K562 (cell line): ENCODE data around the gene NUP160. TPM values are rescaled to one million over a fixed set of nuclear protein-coding genes. Genes with fewer than 3 reads are reported as not detected.

Experiments used
- EP400 ChIP-seq: fragments of 450-650 bp; IDR thresholded peaks from 2 replicates; pipeline ENCODE4 v1.6.1; 2017; ENCODE audit warnings: antibody characterized with exemption, mild to moderate bottlenecking, moderate library complexity
- FIP1L1 ChIP-seq: fragments of 200-400 bp; formaldehyde crosslinking; IDR thresholded peaks from 2 replicates; pipeline ENCODE4 v1.6.1; 2018; ENCODE audit warnings: mild to moderate bottlenecking, low read depth, low read length; ENCODE audit not compliant: poor library complexity, severe bottlenecking
- FUS ChIP-seq: fragments of 200-400 bp; formaldehyde crosslinking; optimal IDR thresholded peaks from 2 replicates; pipeline ENCODE3; 2017; ENCODE audit warnings: low read depth, low read length
- L3MBTL2 ChIP-seq: fragments of 450-650 bp; IDR thresholded peaks from 2 replicates; pipeline ENCODE4 v1.6.1; 2016; ENCODE audit warnings: mild to moderate bottlenecking, moderate library complexity
- POLR2B ChIP-seq: fragments of 450-650 bp; IDR thresholded peaks from 2 replicates; pipeline ENCODE4 v1.6.1; 2018; ENCODE audit warnings: low read depth; ENCODE audit not compliant: partially characterized antibody
- RBM22 ChIP-seq: fragments of 200-400 bp; formaldehyde crosslinking; IDR thresholded peaks from 2 replicates; pipeline ENCODE4 v1.6.1; 2018; ENCODE audit warnings: low read length, low read depth; ENCODE audit not compliant: poor library complexity, severe bottlenecking
- U2AF1 ChIP-seq: fragments of 200-400 bp; formaldehyde crosslinking; optimal IDR thresholded peaks from 2 replicates; pipeline ENCODE3; 2017; ENCODE audit warnings: mild to moderate bottlenecking, low read depth, low read length, moderate library complexity
- ZBTB17 ChIP-seq: fragments of 450-650 bp; formaldehyde crosslinking; IDR thresholded peaks from 2 replicates; pipeline ENCODE4 v1.4.0; 2020; ENCODE audit warnings: mild to moderate bottlenecking
- ZBTB7A ChIP-seq: IDR thresholded peaks from 2 replicates; pipeline ENCODE4 v1.6.1; 2011; ENCODE audit warnings: low read depth, mild to moderate bottlenecking, low read length, moderate library complexity, borderline replicate concordance; ENCODE audit not compliant: control insufficient read depth
- ZNF253 ChIP-seq: fragments of 250-450 bp; sonication (Bioruptor Pico); conservative IDR thresholded peaks from 2 replicates; pipeline ENCODE4 v1.6.1; 2021; ENCODE audit warnings: mild to moderate bottlenecking
- ZNF644 ChIP-seq: fragments of 200-800 bp; sonication (Bioruptor generic); IDR thresholded peaks from 2 replicates; pipeline ENCODE4 v1.6.1; 2016; ENCODE audit warnings: low read depth, missing genetic modification characterization, missing compliant biosample characterization
- polyA plus RNA-seq, 8 experiments: library from polyadenylated mRNA; depleted of rRNA in 4 of 8; stranded (reverse) in 5 of 8; unstranded in 3 of 8; fragments of >200 nt; fragmentation: Nextera tagmentation in 2 of 8; fragmentation: Illumina TruSeq in 1 of 8; extraction: Ambion mirVana in 2 of 8; extraction: Trizol in 1 of 8; gene quantifications; 2 replicates each; pipeline versions ENCODE4 v1.2.1 to v1.2.3, GENCODE V29; 2011 to 2014; ENCODE audit warnings: inconsistent platforms in 1 of 8, missing spikeins in 1 of 8
- total RNA-seq, 7 experiments: library from RNA; depleted of rRNA in 6 of 7; stranded (reverse); fragments of >200 nt in 6 of 7; fragmentation: Illumina TruSeq in 2 of 7; extraction: Trizol in 2 of 7; gene quantifications; 2 replicates each; pipeline versions ENCODE4 v1.2.1 to v1.2.3, GENCODE V29; 2011 to 2021; ENCODE audit warnings: low replicate concordance in 1 of 7
- TF ChIP-seq, protein P1 (sequence below), 2 experiments: fragments of 450-650 bp in 1 of 2; IDR thresholded peaks; 2 replicates each; pipeline ENCODE4 v1.6.1; 2011 to 2017; ENCODE audit warnings: low read depth in 2 of 2, antibody characterized with exemption in 1 of 2, borderline replicate concordance in 1 of 2, low read length in 1 of 2, mild to moderate bottlenecking in 1 of 2, mixed read lengths in 1 of 2; ENCODE audit not compliant: control insufficient read depth in 1 of 2
- TF ChIP-seq, protein P2 (sequence below): IDR thresholded peaks from 3 replicates; pipeline ENCODE4 v1.6.1; 2011; ENCODE audit warnings: borderline replicate concordance, mild to moderate bottlenecking, moderate library complexity; ENCODE audit not compliant: insufficient read length; ENCODE audit errors: extremely low read depth
- TF ChIP-seq, protein P3 (sequence below): fragments of 250-450 bp; sonication (Bioruptor Pico); IDR thresholded peaks from 2 replicates; pipeline ENCODE4 v1.4.0; 2020

NUP160 gene
- total and polyA plus RNA-seq, 9 of the 15 experiments (the other 6 are each of a cell fraction or from before 2014, with no cell fraction given): 41.5 to 112 (median 65.0) TPM

DNA sequence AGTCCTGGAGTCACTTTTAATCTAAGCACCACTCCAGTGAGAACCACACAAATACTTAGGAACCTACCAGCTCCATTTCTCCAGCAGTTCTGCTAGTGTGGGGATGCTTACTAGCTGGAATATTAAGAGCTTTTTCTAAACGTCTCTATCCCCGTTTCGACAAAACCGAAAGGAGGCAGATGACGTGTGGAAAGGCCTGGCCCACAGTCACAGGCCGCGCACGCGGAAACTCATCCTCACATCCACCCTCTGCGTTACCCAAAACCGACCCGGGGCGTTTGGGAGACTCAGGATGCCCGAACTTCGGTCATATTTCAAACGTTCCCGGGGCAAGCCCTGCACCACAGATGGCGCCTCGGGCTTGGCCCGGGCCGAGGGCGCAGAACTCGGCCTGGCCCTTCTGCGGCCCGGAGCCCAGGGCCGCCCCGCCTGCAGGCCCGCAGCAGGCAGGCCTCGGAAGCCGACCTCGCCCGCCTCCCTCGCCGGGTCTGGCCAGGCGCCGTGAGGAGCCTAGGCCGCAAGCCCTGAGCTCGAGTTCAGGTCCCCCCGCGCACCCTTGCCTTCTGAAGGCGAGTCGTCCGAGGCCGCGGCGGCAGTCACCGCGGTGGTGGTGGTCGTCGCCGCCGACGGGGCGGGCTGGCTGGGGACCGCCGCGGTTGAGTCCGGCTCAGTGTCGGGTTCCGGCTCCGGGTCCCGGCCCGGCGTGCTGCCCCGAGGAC, 81.5 kb downstream of the NUP160 start (continued):
- TF ChIP-seq, protein P1, sequence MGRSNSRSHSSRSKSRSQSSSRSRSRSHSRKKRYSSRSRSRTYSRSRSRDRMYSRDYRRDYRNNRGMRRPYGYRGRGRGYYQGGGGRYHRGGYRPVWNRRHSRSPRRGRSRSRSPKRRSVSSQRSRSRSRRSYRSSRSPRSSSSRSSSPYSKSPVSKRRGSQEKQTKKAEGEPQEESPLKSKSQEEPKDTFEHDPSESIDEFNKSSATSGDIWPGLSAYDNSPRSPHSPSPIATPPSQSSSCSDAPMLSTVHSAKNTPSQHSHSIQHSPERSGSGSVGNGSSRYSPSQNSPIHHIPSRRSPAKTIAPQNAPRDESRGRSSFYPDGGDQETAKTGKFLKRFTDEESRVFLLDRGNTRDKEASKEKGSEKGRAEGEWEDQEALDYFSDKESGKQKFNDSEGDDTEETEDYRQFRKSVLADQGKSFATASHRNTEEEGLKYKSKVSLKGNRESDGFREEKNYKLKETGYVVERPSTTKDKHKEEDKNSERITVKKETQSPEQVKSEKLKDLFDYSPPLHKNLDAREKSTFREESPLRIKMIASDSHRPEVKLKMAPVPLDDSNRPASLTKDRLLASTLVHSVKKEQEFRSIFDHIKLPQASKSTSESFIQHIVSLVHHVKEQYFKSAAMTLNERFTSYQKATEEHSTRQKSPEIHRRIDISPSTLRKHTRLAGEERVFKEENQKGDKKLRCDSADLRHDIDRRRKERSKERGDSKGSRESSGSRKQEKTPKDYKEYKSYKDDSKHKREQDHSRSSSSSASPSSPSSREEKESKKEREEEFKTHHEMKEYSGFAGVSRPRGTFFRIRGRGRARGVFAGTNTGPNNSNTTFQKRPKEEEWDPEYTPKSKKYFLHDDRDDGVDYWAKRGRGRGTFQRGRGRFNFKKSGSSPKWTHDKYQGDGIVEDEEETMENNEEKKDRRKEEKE (IDR thresholded peaks at IDR 0.05; ENCODE audit: borderline replicate concordance in 1 of 2, control insufficient read depth in 1 of 2, low read depth in 2 of 2, low read length in 1 of 2): no peak
- TF ChIP-seq, protein P2, sequence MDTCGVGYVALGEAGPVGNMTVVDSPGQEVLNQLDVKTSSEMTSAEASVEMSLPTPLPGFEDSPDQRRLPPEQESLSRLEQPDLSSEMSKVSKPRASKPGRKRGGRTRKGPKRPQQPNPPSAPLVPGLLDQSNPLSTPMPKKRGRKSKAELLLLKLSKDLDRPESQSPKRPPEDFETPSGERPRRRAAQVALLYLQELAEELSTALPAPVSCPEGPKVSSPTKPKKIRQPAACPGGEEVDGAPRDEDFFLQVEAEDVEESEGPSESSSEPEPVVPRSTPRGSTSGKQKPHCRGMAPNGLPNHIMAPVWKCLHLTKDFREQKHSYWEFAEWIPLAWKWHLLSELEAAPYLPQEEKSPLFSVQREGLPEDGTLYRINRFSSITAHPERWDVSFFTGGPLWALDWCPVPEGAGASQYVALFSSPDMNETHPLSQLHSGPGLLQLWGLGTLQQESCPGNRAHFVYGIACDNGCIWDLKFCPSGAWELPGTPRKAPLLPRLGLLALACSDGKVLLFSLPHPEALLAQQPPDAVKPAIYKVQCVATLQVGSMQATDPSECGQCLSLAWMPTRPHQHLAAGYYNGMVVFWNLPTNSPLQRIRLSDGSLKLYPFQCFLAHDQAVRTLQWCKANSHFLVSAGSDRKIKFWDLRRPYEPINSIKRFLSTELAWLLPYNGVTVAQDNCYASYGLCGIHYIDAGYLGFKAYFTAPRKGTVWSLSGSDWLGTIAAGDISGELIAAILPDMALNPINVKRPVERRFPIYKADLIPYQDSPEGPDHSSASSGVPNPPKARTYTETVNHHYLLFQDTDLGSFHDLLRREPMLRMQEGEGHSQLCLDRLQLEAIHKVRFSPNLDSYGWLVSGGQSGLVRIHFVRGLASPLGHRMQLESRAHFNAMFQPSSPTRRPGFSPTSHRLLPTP: no peak
- TF ChIP-seq, protein P3, sequence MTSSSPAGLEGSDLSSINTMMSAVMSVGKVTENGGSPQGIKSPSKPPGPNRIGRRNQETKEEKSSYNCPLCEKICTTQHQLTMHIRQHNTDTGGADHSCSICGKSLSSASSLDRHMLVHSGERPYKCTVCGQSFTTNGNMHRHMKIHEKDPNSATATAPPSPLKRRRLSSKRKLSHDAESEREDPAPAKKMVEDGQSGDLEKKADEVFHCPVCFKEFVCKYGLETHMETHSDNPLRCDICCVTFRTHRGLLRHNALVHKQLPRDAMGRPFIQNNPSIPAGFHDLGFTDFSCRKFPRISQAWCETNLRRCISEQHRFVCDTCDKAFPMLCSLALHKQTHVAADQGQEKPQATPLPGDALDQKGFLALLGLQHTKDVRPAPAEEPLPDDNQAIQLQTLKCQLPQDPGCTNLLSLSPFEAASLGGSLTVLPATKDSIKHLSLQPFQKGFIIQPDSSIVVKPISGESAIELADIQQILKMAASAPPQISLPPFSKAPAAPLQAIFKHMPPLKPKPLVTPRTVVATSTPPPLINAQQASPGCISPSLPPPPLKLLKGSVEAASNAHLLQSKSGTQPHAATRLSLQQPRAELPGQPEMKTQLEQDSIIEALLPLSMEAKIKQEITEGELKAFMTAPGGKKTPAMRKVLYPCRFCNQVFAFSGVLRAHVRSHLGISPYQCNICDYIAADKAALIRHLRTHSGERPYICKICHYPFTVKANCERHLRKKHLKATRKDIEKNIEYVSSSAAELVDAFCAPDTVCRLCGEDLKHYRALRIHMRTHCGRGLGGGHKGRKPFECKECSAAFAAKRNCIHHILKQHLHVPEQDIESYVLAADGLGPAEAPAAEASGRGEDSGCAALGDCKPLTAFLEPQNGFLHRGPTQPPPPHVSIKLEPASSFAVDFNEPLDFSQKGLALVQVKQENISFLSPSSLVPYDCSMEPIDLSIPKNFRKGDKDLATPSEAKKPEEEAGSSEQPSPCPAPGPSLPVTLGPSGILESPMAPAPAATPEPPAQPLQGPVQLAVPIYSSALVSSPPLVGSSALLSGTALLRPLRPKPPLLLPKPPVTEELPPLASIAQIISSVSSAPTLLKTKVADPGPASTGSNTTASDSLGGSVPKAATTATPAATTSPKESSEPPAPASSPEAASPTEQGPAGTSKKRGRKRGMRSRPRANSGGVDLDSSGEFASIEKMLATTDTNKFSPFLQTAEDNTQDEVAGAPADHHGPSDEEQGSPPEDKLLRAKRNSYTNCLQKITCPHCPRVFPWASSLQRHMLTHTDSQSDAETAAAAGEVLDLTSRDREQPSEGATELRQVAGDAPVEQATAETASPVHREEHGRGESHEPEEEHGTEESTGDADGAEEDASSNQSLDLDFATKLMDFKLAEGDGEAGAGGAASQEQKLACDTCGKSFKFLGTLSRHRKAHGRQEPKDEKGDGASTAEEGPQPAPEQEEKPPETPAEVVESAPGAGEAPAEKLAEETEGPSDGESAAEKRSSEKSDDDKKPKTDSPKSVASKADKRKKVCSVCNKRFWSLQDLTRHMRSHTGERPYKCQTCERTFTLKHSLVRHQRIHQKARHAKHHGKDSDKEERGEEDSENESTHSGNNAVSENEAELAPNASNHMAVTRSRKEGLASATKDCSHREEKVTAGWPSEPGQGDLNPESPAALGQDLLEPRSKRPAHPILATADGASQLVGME (CRISPR knock-in tag): 0 out of 2 replicates have a peak, but pooled peaks have one; percentile 19
- TF ChIP-seq L3MBTL2 (peak; percentile 61), FUS (peak; percentile 41), ZNF644 (tag) (0 out of 2 replicates have a peak, but pooled peaks have one; percentile 42), U2AF1 (peak; percentile 95), EP400 (peak; percentile 63), POLR2B (peak; percentile 0), ZBTB7A (0 out of 2 replicates have a peak, but pooled peaks have one; percentile 51), FIP1L1 (peak; percentile 65), ZBTB17 (peak; percentile 43; the same call in 1 of the 2 replicates), RBM22 (peak; percentile 34), ZNF253 (CRISPR knock-in tag) (no peak)
